HEK293 (cell line): ENCODE measurements around the gene EPAS1.

Experiments used
- CTCF ChIA-PET: fragments of 350-600 bp; formaldehyde crosslinking; extraction: SDS; loops from one replicate; lab custom pipeline; 2021; ENCODE audit warnings: antibody characterized with exemption; lab: Yijun Ruan, JAX
- POLR2A ChIA-PET: fragments of 300-600 bp; formaldehyde crosslinking; extraction: SDS; loops from one replicate; lab custom pipeline; 2020; ENCODE audit warnings: antibody characterized with exemption, inconsistent platforms; lab: Yijun Ruan, JAX
- H3K27ac ChIP-seq: fragments of 200-500 bp; sonication (Bioruptor generic); 2 replicates; pipeline ENCODE4 v1.5.1; 2014; ENCODE audit warnings: low read depth, low read length, control low read depth, inconsistent platforms; ENCODE audit errors: extremely low read depth
- H3K36me3 ChIP-seq, 2 experiments: fragments of 200-500 bp in 1 of 2; sonication (Bioruptor generic) in 1 of 2; 1 replicate in 1 of 2; 2 replicates in 1 of 2; pipeline ENCODE4 v1.5.1; 2014 to 2017; ENCODE audit warnings: inconsistent platforms in 2 of 2, low read length in 2 of 2; ENCODE audit not compliant: control insufficient read depth in 2 of 2, insufficient read depth in 1 of 2
- H3K4me1 ChIP-seq: fragments of 200-500 bp; sonication (Bioruptor generic); 2 replicates; pipeline ENCODE4 v1.5.1; 2014; ENCODE audit warnings: mild to moderate bottlenecking, low read length, inconsistent platforms; ENCODE audit not compliant: control insufficient read depth, insufficient read depth
- H3K4me3 ChIP-seq: 2 replicates; pipeline ENCODE4 v1.5.1; 2011; ENCODE audit warnings: low read depth, mild to moderate bottlenecking, control low read depth, low read length, moderate library complexity
- H3K9me3 ChIP-seq: fragments of 200-500 bp; sonication (Bioruptor generic); 2 replicates; pipeline ENCODE4 v1.5.1; 2014; ENCODE audit warnings: low read depth, low read length, inconsistent platforms; ENCODE audit not compliant: control insufficient read depth, insufficient read depth
- BCL11B ChIP-seq: fragments of 450-650 bp; formaldehyde crosslinking; IDR thresholded peaks from 2 replicates; pipeline ENCODE4 v1.5.1; 2016; ENCODE audit warnings: low read depth, missing biosample characterization, missing genetic modification characterization
- EGR2 ChIP-seq: fragments of 450-650 bp; formaldehyde crosslinking; IDR thresholded peaks from 2 replicates; pipeline ENCODE4 v1.5.1; 2016; ENCODE audit warnings: low read depth, missing biosample characterization, missing genetic modification characterization
- SCRT1 ChIP-seq: fragments of 450-650 bp; formaldehyde crosslinking; IDR thresholded peaks from 2 replicates; pipeline ENCODE4 v1.5.1; 2016; ENCODE audit warnings: missing biosample characterization, missing genetic modification characterization, borderline replicate concordance
- WT1 ChIP-seq: fragments of 450-650 bp; formaldehyde crosslinking; IDR thresholded peaks from 2 replicates; pipeline ENCODE4 v1.5.1; 2016; ENCODE audit warnings: missing biosample characterization, missing genetic modification characterization
- ZBTB8A ChIP-seq: fragments of 450-650 bp; formaldehyde crosslinking; IDR thresholded peaks from 2 replicates; pipeline ENCODE4 v1.5.1; 2016; ENCODE audit warnings: missing biosample characterization, missing genetic modification characterization
- ZFP37 ChIP-seq: fragments of 450-650 bp; formaldehyde crosslinking; IDR thresholded peaks from 2 replicates; pipeline ENCODE4 v1.5.1; 2016; ENCODE audit warnings: missing biosample characterization, missing genetic modification characterization
- ZFP69B ChIP-seq: fragments of 450-650 bp; formaldehyde crosslinking; IDR thresholded peaks from 2 replicates; pipeline ENCODE4 v1.5.1; 2016; ENCODE audit warnings: missing biosample characterization, missing genetic modification characterization
- ZNF114 ChIP-seq: fragments of 450-650 bp; formaldehyde crosslinking; IDR thresholded peaks from 2 replicates; pipeline ENCODE4 v1.5.0; 2017; ENCODE audit warnings: missing biosample characterization, missing genetic modification characterization
- ZNF133 ChIP-seq: fragments of 450-650 bp; formaldehyde crosslinking; IDR thresholded peaks from 2 replicates; pipeline ENCODE4 v1.5.1; 2016; ENCODE audit warnings: missing biosample characterization, missing genetic modification characterization
- ZNF202 ChIP-seq: fragments of 450-650 bp; formaldehyde crosslinking; IDR thresholded peaks from 2 replicates; pipeline ENCODE4 v1.5.1; 2016; ENCODE audit warnings: missing biosample characterization, missing genetic modification characterization, borderline replicate concordance
- ZNF24 ChIP-seq: fragments of 450-650 bp; formaldehyde crosslinking; IDR thresholded peaks from 2 replicates; pipeline ENCODE4 v1.5.1; 2016; ENCODE audit warnings: missing biosample characterization, missing genetic modification characterization
- ZNF362 ChIP-seq: fragments of 450-650 bp; formaldehyde crosslinking; IDR thresholded peaks from 2 replicates; pipeline ENCODE4 v1.5.1; 2016; ENCODE audit warnings: missing biosample characterization, missing genetic modification characterization
- ZNF48 ChIP-seq: fragments of 450-650 bp; formaldehyde crosslinking; IDR thresholded peaks from 2 replicates; pipeline ENCODE4 v1.5.1; 2016; ENCODE audit warnings: missing biosample characterization, missing genetic modification characterization
- ZNF510 ChIP-seq: fragments of 450-650 bp; formaldehyde crosslinking; IDR thresholded peaks from 2 replicates; pipeline ENCODE4 v1.5.1; 2018; ENCODE audit warnings: mild to moderate bottlenecking, missing genetic modification characterization, missing biosample characterization; ENCODE audit not compliant: insufficient replicate concordance
- ZNF544 ChIP-seq: fragments of 450-650 bp; formaldehyde crosslinking; IDR thresholded peaks from 2 replicates; pipeline ENCODE4 v1.5.0; 2017; ENCODE audit warnings: missing biosample characterization, missing genetic modification characterization
- ZNF610 ChIP-seq: fragments of 450-650 bp; formaldehyde crosslinking; IDR thresholded peaks from 2 replicates; pipeline ENCODE4 v1.5.1; 2016; ENCODE audit warnings: missing biosample characterization, missing genetic modification characterization, borderline replicate concordance
- ZNF670 ChIP-seq: fragments of 450-650 bp; formaldehyde crosslinking; IDR thresholded peaks from 2 replicates; pipeline ENCODE4 v1.5.1; 2016; ENCODE audit warnings: missing biosample characterization, missing genetic modification characterization, low read depth
- ZNF677 ChIP-seq: fragments of 450-650 bp; IDR thresholded peaks from 2 replicates; pipeline ENCODE4 v1.5.0; 2018; ENCODE audit warnings: missing biosample characterization, mild to moderate bottlenecking, missing genetic modification characterization, moderate library complexity
- ZNF701 ChIP-seq: fragments of 450-650 bp; formaldehyde crosslinking; IDR thresholded peaks from 2 replicates; pipeline ENCODE4 v1.5.1; 2016; ENCODE audit warnings: missing biosample characterization, missing genetic modification characterization
- ZNF707 ChIP-seq: fragments of 450-650 bp; formaldehyde crosslinking; IDR thresholded peaks from 2 replicates; pipeline ENCODE4 v1.5.1; 2016; ENCODE audit warnings: missing biosample characterization, missing genetic modification characterization
- ZNF747 ChIP-seq: fragments of 450-650 bp; formaldehyde crosslinking; IDR thresholded peaks from 2 replicates; pipeline ENCODE4 v1.5.1; 2016; ENCODE audit warnings: missing biosample characterization, missing genetic modification characterization
- ZNF830 ChIP-seq: fragments of 450-650 bp; IDR thresholded peaks from 2 replicates; pipeline ENCODE4 v1.5.0; 2018; ENCODE audit warnings: missing biosample characterization, missing genetic modification characterization, low read depth, mild to moderate bottlenecking, moderate library complexity
- TF ChIP-seq, protein P1 (sequence below): fragments of 450-650 bp; formaldehyde crosslinking; IDR thresholded peaks from 2 replicates; pipeline ENCODE4 v1.5.1; 2016; ENCODE audit warnings: missing biosample characterization, missing genetic modification characterization
- TF ChIP-seq, protein P2 (sequence below): fragments of 450-650 bp; IDR thresholded peaks from 2 replicates; pipeline ENCODE4 v1.5.1; 2018; ENCODE audit warnings: missing biosample characterization, missing genetic modification characterization
- TF ChIP-seq, protein P3 (sequence below): fragments of 450-650 bp; formaldehyde crosslinking; IDR thresholded peaks from 2 replicates; pipeline ENCODE4 v1.5.1; 2016; ENCODE audit warnings: missing biosample characterization, missing genetic modification characterization
- TF ChIP-seq, protein P4 (sequence below): fragments of 450-650 bp; formaldehyde crosslinking; IDR thresholded peaks from 2 replicates; pipeline ENCODE4 v1.5.1; 2016; ENCODE audit warnings: missing biosample characterization, missing genetic modification characterization

Gene EPAS1

GRCh38 chr2:46346719-46347118 is 49.5 kb downstream of the EPAS1 start (continued):
- TF ChIP-seq ZNF362 (tag by site-specific recombination) (no peak), SCRT1 (tag by site-specific recombination) (no peak)
- TF ChIP-seq, all 188 proteins: peak for 0

DNA sequence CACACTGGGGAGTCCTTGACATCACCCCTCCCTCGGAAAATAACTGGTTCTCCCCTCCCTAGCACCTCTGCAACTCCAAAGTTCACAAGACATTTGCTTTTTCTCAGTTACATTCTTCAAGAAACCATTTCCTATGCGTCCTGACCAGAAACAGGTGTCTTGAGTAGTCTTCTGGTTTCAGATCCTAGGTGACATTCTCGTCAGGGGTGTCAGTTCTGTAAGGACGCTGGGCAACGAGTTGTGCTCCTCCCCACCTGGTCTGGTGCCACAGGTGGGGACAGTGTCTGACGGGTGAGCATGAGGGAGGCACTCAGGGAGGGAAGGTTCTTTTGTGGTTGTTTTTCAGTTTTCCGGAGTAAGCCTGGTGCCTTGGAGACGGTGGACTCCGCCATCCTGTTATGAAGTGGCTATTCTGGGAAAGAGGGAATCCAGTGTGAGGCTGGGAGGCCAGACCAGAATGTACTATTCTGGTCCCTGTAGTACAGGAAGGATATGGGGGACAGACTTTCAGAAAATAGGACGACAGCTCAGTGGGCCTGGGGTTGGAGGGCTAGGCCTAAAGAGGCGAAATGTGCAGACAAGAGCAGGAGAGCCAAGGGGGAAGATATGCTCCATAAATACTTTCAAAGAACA is 50.6 kb downstream of the EPAS1 start:
- H3K4me3 ChIP-seq: no peak overlapping the region
- ChIA-PET POLR2A (no interaction called here), CTCF (no interaction called here)
- peaks cover 0 to 33% of the 10 kb centered on the region in 2 experiments; a peak in 1 of 3 replicates for H3K36me3 ChIP-seq
- no peaks in the 10 kb centered on the region for H3K9me3 ChIP-seq
- no peak overlapping the region for H3K27ac ChIP-seq
- H3K4me1 ChIP-seq: no peaks in the 10 kb centered on the region
- TF ChIP-seq ZNF133 (tag by site-specific recombination) (no peak), ZNF830 (tag by site-specific recombination) (no peak), ZNF610 (tag by site-specific recombination) (no peak), EGR2 (tag by site-specific recombination) (no peak), ZNF677 (tag by site-specific recombination) (no peak), ZNF544 (tag by site-specific recombination) (no peak), ZNF701 (tag by site-specific recombination) (no peak), ZNF48 (tag by site-specific recombination) (no peak), ZNF510 (tag by site-specific recombination) (no peak), ZNF24 (tag by site-specific recombination) (no peak), ZBTB8A (tag by site-specific recombination) (no peak), BCL11B (no peak), ZNF707 (tag by site-specific recombination) (no peak), ZNF114 (tag by site-specific recombination) (no peak), ZNF747 (no peak)
- TF ChIP-seq, protein P1, sequence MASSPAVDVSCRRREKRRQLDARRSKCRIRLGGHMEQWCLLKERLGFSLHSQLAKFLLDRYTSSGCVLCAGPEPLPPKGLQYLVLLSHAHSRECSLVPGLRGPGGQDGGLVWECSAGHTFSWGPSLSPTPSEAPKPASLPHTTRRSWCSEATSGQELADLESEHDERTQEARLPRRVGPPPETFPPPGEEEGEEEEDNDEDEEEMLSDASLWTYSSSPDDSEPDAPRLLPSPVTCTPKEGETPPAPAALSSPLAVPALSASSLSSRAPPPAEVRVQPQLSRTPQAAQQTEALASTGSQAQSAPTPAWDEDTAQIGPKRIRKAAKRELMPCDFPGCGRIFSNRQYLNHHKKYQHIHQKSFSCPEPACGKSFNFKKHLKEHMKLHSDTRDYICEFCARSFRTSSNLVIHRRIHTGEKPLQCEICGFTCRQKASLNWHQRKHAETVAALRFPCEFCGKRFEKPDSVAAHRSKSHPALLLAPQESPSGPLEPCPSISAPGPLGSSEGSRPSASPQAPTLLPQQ: no peak
- TF ChIP-seq, protein P2, sequence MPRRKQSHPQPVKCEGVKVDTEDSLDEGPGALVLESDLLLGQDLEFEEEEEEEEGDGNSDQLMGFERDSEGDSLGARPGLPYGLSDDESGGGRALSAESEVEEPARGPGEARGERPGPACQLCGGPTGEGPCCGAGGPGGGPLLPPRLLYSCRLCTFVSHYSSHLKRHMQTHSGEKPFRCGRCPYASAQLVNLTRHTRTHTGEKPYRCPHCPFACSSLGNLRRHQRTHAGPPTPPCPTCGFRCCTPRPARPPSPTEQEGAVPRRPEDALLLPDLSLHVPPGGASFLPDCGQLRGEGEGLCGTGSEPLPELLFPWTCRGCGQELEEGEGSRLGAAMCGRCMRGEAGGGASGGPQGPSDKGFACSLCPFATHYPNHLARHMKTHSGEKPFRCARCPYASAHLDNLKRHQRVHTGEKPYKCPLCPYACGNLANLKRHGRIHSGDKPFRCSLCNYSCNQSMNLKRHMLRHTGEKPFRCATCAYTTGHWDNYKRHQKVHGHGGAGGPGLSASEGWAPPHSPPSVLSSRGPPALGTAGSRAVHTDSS (tag by site-specific recombination): no peak

DNA sequence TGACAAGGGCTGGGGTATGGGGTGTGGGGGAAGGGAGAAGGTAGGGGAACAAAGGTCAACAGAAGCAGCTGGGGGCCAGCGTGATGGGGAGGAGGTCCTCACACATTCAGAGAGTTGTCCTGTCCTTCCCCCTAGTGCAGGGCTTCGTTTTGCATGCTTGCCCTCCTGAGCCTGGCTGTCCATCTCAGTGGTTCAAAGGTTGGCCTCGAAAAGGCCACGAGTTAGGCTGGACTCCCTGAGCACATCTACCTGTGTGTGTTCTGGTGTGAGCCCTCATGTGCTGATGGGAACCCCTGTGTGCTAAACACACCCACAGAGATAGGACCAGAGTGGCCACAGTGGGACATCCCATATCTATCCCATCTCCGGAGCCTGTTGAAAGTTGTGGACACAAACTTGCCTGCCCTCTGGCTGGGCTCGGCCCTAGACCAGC is 51.9 kb downstream of the EPAS1 start:
- ChIA-PET CTCF (no interaction called here), POLR2A (no interaction called here)
- H3K4me3 ChIP-seq: no peak overlapping the region
- no peaks in the 10 kb centered on the region for H3K4me1 ChIP-seq
- peaks cover 0 to 39% of the 10 kb centered on the region in 2 experiments; a peak in 1 of 3 replicates for H3K36me3 ChIP-seq
- no peak overlapping the region for H3K27ac ChIP-seq
- no peaks in the 10 kb centered on the region for H3K9me3 ChIP-seq
- TF ChIP-seq ZFP69B (tag by site-specific recombination) (no peak), ZNF670 (no peak), ZNF202 (no peak), WT1 (tag by site-specific recombination) (no peak), ZFP37 (tag by site-specific recombination) (no peak)
- TF ChIP-seq, protein P3, sequence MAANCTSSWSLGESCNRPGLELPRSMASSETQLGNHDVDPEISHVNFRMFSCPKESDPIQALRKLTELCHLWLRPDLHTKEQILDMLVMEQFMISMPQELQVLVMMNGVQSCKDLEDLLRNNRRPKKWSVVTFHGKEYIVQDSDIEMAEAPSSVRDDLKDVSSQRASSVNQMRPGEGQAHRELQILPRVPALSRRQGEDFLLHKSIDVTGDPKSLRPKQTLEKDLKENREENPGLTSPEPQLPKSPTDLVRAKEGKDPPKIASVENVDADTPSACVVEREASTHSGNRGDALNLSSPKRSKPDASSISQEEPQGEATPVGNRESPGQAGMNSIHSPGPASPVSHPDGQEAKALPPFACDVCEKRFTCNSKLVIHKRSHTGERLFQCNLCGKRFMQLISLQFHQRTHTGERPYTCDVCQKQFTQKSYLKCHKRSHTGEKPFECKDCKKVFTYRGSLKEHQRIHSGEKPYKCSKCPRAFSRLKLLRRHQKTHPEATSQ (tag by site-specific recombination): no peak
- TF ChIP-seq, protein P4, sequence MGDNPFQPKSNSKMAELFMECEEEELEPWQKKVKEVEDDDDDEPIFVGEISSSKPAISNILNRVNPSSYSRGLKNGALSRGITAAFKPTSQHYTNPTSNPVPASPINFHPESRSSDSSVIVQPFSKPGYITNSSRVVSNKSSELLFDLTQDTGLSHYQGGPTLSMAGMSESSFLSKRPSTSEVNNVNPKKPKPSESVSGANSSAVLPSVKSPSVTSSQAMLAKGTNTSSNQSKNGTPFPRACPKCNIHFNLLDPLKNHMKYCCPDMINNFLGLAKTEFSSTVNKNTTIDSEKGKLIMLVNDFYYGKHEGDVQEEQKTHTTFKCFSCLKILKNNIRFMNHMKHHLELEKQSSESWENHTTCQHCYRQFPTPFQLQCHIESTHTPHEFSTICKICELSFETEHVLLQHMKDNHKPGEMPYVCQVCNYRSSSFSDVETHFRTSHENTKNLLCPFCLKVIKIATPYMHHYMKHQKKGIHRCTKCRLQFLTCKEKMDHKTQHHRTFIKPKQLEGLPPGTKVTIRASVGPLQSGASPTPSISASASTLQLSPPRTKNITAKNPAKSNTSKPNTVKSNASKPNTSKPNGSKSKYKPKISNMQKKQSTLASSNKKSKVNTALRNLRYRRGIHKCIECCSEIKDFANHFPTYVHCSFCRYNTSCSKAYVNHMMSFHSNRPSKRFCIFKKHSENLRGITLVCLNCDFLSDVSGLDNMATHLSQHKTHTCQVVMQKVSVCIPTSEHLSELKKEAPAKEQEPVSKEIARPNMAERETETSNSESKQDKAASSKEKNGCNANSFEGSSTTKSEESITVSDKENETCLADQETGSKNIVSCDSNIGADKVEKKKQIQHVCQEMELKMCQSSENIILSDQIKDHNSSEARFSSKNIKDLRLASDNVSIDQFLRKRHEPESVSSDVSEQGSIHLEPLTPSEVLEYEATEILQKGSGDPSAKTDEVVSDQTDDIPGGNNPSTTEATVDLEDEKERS: no peak
